Cerebellar nuclear complex (tissue), 1 donor: Measurements from ENCODE around the gene RNASE8.

ENCODE experiments used
- DNase-seq, 2 experiments: peaks; one replicate each; lab custom pipeline; 2025; lab: John Stamatoyannopoulos, UW

The RNASE8 gene

GRCh38 chr14:21053184-21054122, 4.2 kb upstream of the RNASE8 start:
- no peak for DNase-seq

- DNase-seq: no peak
Measured at GRCh38 chr14:21054123-21054767, 3.4 kb upstream of the RNASE8 start.

GRCh38 chr14:21054768-21055145, 2.9 kb upstream of the RNASE8 start:
- no peak for DNase-seq

- no peak for DNase-seq
Measured at GRCh38 chr14:21055432-21056117, 2.0 kb upstream of the RNASE8 start.

- DNase-seq: no peak
Measured at GRCh38 chr14:21056520-21057163, 980 bp upstream of the RNASE8 start.

- DNase-seq: no peak
Measured at GRCh38 chr14:21058903-21059302, 1.3 kb downstream of the RNASE8 start.

- DNase-seq: no peak
Measured at GRCh38 chr14:21059842-21060613, 2.4 kb downstream of the RNASE8 start.

- DNase-seq: no peak
Measured at GRCh38 chr14:21060614-21061346, 3.2 kb downstream of the RNASE8 start.

GRCh38 chr14:21061347-21061668, 3.7 kb downstream of the RNASE8 start:
- no peak for DNase-seq

- DNase-seq: no peak
Measured at GRCh38 chr14:21063479-21063878, 5.9 kb downstream of the RNASE8 start.

GRCh38 chr14:21066882-21067502, 9.4 kb downstream of the RNASE8 start:
- DNase-seq: no peak

- DNase-seq: peak in 1 of 2 experiments; percentile 47
Measured at GRCh38 chr14:21068521-21069387, 11.1 kb downstream of the RNASE8 start.

GRCh38 chr14:21069388-21070082, 11.9 kb downstream of the RNASE8 start:
- DNase-seq: no peak

- DNase-seq: peak in 1 of 2 experiments; percentile 19
Measured at GRCh38 chr14:21070083-21070609, 12.5 kb downstream of the RNASE8 start, which contains the start of gene ARHGEF40. TSS of gene ARHGEF40 (plus strand) at chr14:21070304. CDS start at chr14:21070397, 93 bp downstream.

GRCh38 chr14:21070610-21071224, 13.1 kb downstream of the RNASE8 start:
- no peak for DNase-seq

GRCh38 chr14:21071225-21072030, 13.8 kb downstream of the RNASE8 start:
- DNase-seq: no peak

- no peak for DNase-seq
Measured at GRCh38 chr14:21072031-21072473, 14.4 kb downstream of the RNASE8 start.
